NCI-H510A (cell line): ENCODE measurements around the gene ATP11C.
"Not testable (repeated sequence)": the region's sequence is repeated elsewhere in the genome, so short reads cannot be mapped to it uniquely, and the experiment has no call there.

Experiments
- DNase-seq: peaks from one replicate; lab custom pipeline; 2025; lab: John Stamatoyannopoulos, UW

ATP11C gene

GRCh38 chrX:139856826-139857225 is 76.0 kb downstream of the ATP11C start:
- DNase-seq, result not testable (repeated sequence)

DNA sequence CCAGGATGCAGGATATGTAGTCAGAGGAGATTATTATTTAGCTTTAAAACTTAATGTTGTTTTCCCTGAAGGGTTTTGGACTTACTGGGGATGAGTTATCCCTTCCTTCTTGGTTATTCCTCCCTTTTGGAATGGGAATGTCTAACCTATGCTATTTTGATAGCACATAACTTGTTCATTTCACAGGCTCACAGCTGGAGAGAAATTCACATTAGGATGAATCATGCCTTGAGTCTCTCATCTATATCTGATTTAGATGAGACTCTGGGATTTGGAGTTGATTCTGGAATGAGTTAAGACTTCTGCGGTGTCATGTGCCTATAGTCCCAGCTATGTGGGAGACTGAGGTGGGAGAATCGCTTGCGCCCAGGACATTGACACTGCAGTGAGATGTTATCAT is 81.1 kb downstream of the ATP11C start:
- DNase-seq, result no peak

GRCh38 chrX:139850968-139851367 is 81.9 kb downstream of the ATP11C start:
- no peak for DNase-seq

GRCh38 chrX:139844884-139845283 is 88.0 kb downstream of the ATP11C start:
- no peak for DNase-seq

GRCh38 chrX:139844163-139844562 is 88.7 kb downstream of the ATP11C start:
- peak; percentile 32 for DNase-seq

- DNase-seq, result no peak
Measured at GRCh38 chrX:139842326-139843185, 90.3 kb downstream of the ATP11C start.

- not testable (repeated sequence) for DNase-seq
Measured at GRCh38 chrX:139836335-139836734, 96.5 kb downstream of the ATP11C start.

DNA sequence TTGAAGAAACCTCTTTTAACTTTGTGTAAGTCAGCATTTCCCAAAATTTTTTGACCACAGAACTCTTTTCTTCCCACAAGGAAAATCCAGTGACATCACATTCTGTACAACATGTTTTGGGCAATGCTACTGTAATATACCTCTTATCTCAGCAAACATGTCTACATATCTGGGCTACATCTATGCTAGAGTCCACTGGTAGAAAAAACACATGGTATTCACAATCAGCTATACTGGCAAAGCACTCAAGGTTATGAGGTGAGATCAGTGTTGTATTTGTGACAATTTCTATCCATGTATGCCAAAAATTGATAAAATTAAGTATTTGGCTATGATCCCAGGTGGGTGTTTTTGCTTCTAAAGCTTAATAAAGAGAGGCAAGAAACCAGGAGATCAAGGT is 98.0 kb downstream of the ATP11C start:
- no peak for DNase-seq

- DNase-seq, result no peak
Measured at GRCh38 chrX:139832718-139833309, 100.0 kb downstream of the ATP11C start.

DNA sequence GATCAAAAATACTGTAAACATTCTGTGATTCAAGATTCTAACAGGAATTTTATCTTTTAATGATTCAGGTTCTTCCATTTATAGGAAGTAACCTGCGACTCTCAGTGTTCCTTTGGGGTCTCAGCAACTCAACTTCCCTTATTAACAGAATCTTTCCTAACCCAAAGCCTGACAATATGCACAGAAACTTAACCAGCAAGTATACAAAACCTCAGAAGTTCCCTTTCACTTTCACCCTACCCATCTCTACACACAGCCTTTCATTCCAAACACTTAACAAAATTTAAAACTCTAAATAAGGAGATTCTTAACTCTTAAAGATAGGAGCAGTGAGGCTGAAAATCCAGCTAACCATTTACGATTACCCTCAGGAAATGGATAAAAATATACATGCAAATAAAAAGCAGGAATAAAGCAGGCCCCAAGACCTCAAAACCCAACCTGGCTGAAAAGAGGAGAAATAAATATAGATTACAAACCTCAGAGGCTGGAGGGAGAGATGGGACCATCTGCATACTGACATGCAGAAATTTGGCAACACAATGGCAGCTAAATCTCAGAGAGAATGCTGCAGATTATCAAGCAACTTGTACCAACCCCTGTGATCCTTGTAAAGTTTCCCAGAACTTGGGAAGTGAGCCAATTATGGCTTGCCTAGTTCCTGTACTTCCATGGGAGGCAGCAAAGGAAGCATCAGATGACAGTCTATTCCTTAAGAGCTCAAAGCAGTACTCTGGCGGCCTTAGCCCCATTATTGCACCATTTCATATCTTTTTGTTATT is 101.0 kb downstream of the ATP11C start:
- DNase-seq, result no peak

DNA sequence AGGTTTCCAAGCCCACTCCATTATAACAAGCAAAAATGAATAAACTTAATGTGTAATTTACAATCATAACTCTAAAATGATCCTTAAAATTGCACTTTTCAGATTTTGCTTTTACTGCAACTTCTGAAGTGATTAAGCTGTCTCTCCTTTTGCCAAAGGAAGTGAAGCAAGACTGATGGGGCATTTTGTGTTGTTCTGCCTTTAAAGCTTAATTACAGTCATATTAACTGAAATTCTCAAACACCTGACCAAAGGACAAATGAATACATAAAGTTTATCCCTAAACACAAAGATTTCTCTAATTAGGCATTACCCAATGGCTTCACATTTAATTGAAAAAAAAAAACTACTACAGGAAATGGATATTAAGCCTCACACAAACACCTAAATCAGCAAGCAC is 101.8 kb downstream of the ATP11C start:
- DNase-seq, result no peak

- no peak for DNase-seq
Measured at GRCh38 chrX:139828830-139829229, 104.0 kb downstream of the ATP11C start.

- no peak for DNase-seq
Measured at GRCh38 chrX:139828033-139828432, 104.8 kb downstream of the ATP11C start.

DNA sequence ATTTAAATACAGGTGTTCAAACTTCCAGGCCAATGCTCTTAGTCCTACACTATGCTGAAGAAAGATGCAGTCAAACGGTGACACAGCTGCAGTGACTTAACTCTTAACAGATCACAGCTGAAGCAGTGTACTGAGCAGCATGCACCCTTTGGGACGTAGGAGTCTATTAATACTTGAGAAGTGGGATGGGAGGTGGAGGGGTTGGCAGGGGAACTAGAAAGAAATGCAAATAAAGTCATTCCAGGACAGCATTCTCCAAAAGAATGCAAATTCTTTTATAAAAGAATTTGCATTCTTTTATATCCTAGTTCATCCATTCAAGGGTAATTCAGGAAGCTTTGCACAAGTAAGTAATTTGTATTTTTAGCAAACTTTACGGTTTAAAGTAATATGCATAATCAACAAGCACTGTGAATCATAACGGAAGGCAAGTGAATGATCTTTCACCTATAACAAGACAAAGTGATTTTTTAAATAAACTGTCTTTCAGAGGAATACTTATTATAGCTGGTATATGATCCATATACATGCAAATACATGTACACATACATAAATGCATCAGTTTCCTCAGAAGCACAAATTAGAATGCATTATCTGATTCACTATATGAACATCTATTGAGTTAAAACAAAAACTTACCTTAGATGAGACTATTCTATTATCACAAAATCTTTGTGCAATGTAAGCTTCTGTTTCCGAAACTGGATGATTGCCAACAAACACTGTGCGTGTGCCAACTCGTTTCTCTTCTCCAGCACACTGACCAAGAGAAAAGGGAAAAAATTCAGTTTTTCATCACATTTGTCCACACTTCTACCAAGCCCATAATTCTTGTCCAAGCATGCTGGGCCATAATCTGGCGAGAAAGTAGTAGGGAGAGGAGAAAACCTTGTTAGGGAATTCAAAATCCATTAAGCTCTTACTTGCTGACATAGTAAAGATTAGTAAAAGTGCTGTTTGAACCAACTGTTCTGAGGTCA is 106.5 kb downstream of the ATP11C start:
- no peak for DNase-seq

DNA sequence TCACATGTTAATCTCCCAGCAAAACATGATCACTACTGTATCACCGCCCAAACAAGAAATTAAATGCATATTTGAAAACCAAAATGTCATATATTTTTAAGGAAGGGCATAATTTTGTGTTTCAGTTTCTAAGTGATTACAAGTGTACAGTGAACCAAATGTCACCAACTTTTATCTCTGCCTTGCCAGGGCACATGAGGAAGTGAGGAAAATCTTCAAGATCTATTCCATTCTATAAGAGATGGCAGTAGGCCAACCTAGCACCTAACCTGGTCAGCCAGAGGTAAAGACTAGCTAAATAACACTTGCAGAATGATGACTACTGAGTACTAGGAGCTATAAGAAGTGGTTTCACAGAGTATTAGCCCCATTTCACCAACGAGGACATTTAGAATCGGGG is 107.2 kb downstream of the ATP11C start:
- no peak for DNase-seq

DNA sequence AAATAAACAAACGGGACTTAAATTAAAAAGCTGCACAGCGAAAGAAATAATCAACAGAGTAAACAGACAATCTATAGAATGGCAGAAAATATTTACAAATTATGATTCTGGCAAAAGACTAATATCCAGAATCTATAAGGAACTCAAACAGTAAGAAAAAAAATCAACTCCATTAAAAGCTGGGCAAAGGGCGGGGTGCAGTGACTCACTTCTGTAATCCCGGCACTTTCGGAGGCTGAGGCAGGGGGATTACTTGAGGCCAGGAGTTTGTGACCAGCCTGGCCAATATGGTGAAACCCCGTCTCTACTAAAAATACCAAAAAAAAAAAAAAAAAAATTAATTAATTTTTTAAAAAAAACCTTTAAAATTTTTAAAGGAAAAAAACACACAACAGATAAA is 109.0 kb downstream of the ATP11C start:
- no peak for DNase-seq

DNA sequence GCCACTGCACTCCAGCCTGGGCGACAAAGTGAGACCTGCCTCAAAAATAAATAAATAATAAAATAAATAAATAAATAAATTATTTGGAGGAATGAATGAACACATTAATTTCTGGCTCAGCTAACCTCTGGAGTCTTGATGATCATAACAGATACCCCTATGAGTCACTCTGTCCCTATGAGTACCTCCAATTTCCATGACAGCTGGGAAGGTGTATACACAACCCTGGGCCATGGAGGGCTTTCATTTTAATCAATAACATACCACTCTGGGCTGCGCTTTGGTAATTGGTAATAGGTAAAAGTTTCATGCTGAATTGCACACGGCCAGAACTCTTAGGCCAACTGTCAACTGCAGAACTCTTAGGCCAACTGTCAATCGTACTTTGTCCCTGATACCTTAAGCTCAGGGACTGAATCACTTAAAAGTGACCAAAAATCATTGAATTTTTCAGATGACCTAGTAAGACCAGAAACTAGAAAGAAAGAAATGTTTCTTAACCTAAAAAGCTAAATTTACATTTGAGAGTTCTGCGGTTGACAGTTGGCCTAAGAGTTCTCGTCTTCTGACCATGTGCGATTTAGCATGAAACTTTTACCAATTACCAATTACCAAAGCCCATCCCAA is 112.4 kb downstream of the ATP11C start:
- DNase-seq, result no peak

DNA sequence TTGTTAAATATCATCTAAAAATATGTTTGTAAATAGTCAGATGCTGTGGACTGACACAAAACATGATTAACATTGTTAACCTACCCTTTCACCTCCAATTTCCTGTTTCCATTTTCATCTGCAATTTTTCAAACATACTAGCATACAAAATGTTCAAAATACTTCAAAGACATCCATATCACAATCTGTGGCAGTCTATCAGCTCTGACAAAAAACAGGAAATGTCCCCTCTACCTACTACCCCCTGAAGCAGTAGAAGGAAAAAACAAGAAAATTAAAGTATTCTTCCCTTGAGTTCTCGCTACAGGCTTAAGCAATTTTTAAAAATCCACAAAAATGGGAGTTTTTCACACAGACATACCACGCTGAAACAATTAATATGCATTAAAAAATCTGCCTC is 116.6 kb downstream of the ATP11C start:
- no peak for DNase-seq

DNA sequence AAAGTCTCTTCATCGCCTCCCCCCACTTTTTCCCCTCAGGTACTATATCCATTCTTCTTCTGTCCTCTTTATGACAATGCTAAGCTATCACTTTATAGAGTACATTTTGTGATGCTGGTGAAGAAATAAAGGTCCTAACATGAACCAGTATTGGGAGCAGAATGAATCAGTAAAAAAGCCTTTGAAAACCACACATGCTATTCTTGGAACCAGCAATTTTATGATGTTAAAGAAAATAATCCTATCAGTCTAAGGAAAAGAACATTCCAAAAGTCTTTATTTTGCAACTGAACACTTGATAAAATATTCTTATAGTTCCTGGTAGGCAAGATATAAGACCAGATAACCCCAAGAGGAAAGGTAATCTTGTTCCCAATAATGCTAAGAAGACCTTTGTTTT is 117.1 kb downstream of the ATP11C start:
- DNase-seq, result no peak

GRCh38 chrX:139811942-139812629 is 120.8 kb downstream of the ATP11C start:
- DNase-seq, result no peak

- DNase-seq, result no peak
Measured at GRCh38 chrX:139804482-139804881, 128.4 kb downstream of the ATP11C start.
